Right atrium auricular region (tissue), 2 donors: ENCODE measurements around the gene FKBP5. TPM values are rescaled to one million over a fixed set of nuclear protein-coding genes. Genes with fewer than 3 reads are reported as not detected.
A peak's percentile ranks its signal among the peaks of the same experiment; 100 is the strongest.
"Not testable (repeated sequence)": the region's sequence is repeated elsewhere in the genome, so short reads cannot be mapped to it uniquely, and the experiment has no call there.

ENCODE experiments used
- DNase-seq: peaks from one replicate; pipeline ENCODE4 v3.0.0-alpha.2; 2019; ENCODE audit warnings: low spot score
- H3K27ac ChIP-seq, 2 donors: fragments of 200-600 bp; sonication (generic); 1 replicate in 1 of 2; 2 replicates in 1 of 2; pipeline ENCODE4 v1.5.1; 2016 to 2019
- H3K27me3 ChIP-seq, 2 donors: fragments of 200-600 bp; sonication (generic); one replicate each; pipeline versions ENCODE4 v1.5.1 to v1.6.0; 2017 to 2019
- H3K36me3 ChIP-seq: fragments of 200-600 bp; sonication (generic); one replicate; pipeline ENCODE4 v1.5.1; 2016
- H3K4me1 ChIP-seq, 2 donors: fragments of 200-600 bp; sonication (generic); one replicate each; pipeline versions ENCODE4 v1.5.1 to v1.6.0; 2017 to 2019
- H3K4me3 ChIP-seq, 2 donors: fragments of 200-600 bp; sonication (generic); 1 replicate in 1 of 2; 2 replicates in 1 of 2; pipeline ENCODE4 v1.5.1; 2017 to 2019; ENCODE audit warnings: mild to moderate bottlenecking in 1 of 2, moderate library complexity in 1 of 2
- H3K9me3 ChIP-seq, 2 donors: fragments of 200-600 bp; sonication (generic); one replicate each; pipeline ENCODE4 v1.5.1; 2019
- total RNA-seq, 2 donors: library from RNA; depleted of rRNA; stranded (reverse); fragments of >200 nt; gene quantifications; one replicate each; pipeline ENCODE4 v1.1.0, GENCODE V29; 2016
- TF ChIP-seq, protein P1 (sequence below), 2 donors: fragments of 200-600 bp; sonication (generic); IDR thresholded peaks; one replicate each; pipeline ENCODE4 v1.5.1; 2019; ENCODE audit warnings: antibody characterized with exemption in 2 of 2

The FKBP5 gene
- total RNA-seq, 2 donors from 2014 or later: 135 TPM

DNA sequence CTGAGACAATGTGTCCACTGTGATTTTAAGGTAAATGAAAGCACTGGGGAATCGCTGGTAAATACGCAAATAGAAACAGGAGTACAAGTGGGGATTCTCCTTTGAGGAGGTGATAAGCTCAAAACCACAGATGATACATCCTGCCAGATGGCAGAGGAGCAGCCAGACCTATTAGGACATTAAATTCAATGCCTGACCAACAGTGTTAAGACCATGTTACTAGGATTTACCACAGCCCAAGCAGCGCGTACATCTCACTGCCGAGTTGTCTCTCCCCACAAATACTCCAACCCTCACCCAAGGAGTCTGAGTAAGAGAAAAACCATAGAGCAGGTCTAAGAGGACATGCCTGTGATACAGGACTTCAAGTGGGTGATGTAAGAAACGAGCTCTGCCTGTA lies 107.1 kb downstream of the FKBP5 start:
- H3K9me3 ChIP-seq: no peaks in the 10 kb centered on the region
- H3K36me3 ChIP-seq: peaks cover 85% of the 10 kb centered on the region
- TF ChIP-seq, protein P1, sequence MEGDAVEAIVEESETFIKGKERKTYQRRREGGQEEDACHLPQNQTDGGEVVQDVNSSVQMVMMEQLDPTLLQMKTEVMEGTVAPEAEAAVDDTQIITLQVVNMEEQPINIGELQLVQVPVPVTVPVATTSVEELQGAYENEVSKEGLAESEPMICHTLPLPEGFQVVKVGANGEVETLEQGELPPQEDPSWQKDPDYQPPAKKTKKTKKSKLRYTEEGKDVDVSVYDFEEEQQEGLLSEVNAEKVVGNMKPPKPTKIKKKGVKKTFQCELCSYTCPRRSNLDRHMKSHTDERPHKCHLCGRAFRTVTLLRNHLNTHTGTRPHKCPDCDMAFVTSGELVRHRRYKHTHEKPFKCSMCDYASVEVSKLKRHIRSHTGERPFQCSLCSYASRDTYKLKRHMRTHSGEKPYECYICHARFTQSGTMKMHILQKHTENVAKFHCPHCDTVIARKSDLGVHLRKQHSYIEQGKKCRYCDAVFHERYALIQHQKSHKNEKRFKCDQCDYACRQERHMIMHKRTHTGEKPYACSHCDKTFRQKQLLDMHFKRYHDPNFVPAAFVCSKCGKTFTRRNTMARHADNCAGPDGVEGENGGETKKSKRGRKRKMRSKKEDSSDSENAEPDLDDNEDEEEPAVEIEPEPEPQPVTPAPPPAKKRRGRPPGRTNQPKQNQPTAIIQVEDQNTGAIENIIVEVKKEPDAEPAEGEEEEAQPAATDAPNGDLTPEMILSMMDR (IDR thresholded peaks at IDR 0.05): no peak
- H3K27me3 ChIP-seq: no peaks in the 10 kb centered on the region
- H3K4me1 ChIP-seq: peaks cover 0 to 32% of the 10 kb centered on the region in 2 donors
- DNase-seq: no peak
- no peak overlapping the region for H3K4me3 ChIP-seq
- peak overlapping the region; percentile 37 to 41 for H3K27ac ChIP-seq

- TF ChIP-seq, protein P1 (IDR thresholded peaks at IDR 0.05): no peak
- Histone ChIP-seq H3K4me3 (no peak overlapping the region), H3K4me1 (peaks cover 0 to 25% of the 10 kb centered on the region in 2 donors), H3K36me3 (peaks cover 85% of the 10 kb centered on the region), H3K27me3 (no peaks in the 10 kb centered on the region), H3K9me3 (no peaks in the 10 kb centered on the region), H3K27ac (no peak overlapping the region)
- no peak for DNase-seq
These were observed 107.9 kb downstream of the FKBP5 start for GRCh38 chr6:35580836-35581235.

- TF ChIP-seq, protein P1 (IDR thresholded peaks at IDR 0.05): no peak
- Histone ChIP-seq H3K4me1 (peaks cover 0 to 1% of the 10 kb centered on the region in 2 donors), H3K27me3 (no peaks in the 10 kb centered on the region), H3K27ac (no peak overlapping the region), H3K9me3 (no peaks in the 10 kb centered on the region), H3K36me3 (peaks cover 96% of the 10 kb centered on the region), H3K4me3 (no peak overlapping the region)
- DNase-seq: no peak
These were observed 112.0 kb downstream of the FKBP5 start for GRCh38 chr6:35576682-35577081.

DNA sequence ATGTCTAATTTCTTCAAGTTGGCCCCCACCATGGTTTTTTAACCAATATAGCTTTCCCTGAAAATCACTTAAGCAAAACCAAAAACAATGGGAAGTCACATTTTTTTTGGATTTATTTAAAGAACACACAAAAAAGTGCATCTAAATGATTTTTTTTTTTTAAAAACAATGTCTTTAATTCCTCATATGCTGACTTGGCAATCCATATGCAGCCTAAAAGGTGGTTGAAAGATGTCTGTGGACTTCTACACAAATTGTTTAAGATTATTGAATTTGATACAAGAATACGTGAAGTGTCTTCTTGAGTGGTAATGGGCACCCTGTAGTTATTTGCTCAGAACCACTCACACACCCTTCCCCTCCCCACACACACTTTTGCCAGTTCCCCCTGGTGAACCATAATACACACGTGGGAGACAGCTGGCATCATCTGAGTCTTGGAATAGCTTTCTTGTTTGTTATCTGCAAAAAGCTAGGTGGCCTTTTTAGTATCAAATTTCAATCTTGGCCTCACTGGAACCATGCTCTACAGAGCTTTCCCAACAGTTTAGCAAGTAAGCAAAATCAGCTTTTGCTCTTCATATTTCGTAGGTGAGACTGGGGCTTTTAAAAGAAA lies 115.1 kb downstream of the FKBP5 start:
- Histone ChIP-seq H3K9me3 (no peaks in the 10 kb centered on the region), H3K36me3 (peaks cover 68% of the 10 kb centered on the region), H3K4me3 (no peak overlapping the region), H3K4me1 (no peaks in the 10 kb centered on the region), H3K27me3 (no peaks in the 10 kb centered on the region), H3K27ac (no peak overlapping the region)
- TF ChIP-seq, protein P1 (IDR thresholded peaks at IDR 0.05): no peak
- DNase-seq: no peak

- peaks cover 41% of the 10 kb centered on the region for H3K36me3 ChIP-seq
- not testable (repeated sequence) for H3K4me1 ChIP-seq, DNase-seq, H3K27me3 ChIP-seq, H3K9me3 ChIP-seq, H3K4me3 ChIP-seq, H3K27ac ChIP-seq
These were observed 117.8 kb downstream of the FKBP5 start for GRCh38 chr6:35570885-35571330.

DNA sequence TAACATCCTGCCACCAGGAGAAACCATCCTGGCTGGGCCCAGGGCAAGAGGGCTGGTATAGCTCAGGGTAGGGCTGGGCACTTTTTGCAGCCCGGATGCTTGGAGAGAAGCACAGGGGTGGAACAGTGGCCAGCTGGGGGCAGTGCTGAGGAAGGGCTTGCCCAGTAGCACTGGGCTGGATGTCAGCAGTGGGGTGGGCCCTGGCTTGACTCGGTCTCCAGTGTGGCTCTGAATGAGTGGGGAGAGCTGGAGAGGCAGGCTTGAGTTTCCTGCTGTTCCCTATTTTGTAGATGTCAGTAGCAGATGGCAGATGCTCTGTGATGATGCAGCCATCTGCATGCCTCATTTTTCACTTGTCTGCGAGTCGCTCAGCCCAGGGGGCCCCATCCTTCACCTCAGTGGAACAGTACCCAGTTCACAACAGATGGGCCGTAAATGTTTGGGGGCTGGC lies 119.7 kb downstream of the FKBP5 start:
- DNase-seq: no peak
- TF ChIP-seq, protein P1 (IDR thresholded peaks at IDR 0.05): peak in 1 of 2 donors; percentile 54
- Histone ChIP-seq H3K9me3 (no peaks in the 10 kb centered on the region), H3K27me3 (peaks cover 0 to 4% of the 10 kb centered on the region in 2 donors), H3K4me3 (no peak overlapping the region), H3K27ac (no peak overlapping the region), H3K4me1 (no peaks in the 10 kb centered on the region), H3K36me3 (peaks cover 22% of the 10 kb centered on the region)
